Measurements from ENCODE around the gene BET1L. TPM values are rescaled to one million over a fixed set of nuclear protein-coding genes. Genes with fewer than 3 reads are reported as not detected.
"Not testable (repeated sequence)": the region's sequence is repeated elsewhere in the genome, so short reads cannot be mapped to it uniquely, and the experiment has no call there.

Gene BET1L, protein sequence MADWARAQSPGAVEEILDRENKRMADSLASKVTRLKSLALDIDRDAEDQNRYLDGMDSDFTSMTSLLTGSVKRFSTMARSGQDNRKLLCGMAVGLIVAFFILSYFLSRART
- total RNA-seq, result 20.0 TPM
- long read RNA-seq, transcript BET1L-203 (4 exons, 2,819 nt), result major isoform, 45 of 69 reads
- long read RNA-seq, partial matches to known transcripts, result 1 of 69 reads
- long read RNA-seq, other reads (novel, unspliced or antisense), result 18 of 69 reads

DNA sequence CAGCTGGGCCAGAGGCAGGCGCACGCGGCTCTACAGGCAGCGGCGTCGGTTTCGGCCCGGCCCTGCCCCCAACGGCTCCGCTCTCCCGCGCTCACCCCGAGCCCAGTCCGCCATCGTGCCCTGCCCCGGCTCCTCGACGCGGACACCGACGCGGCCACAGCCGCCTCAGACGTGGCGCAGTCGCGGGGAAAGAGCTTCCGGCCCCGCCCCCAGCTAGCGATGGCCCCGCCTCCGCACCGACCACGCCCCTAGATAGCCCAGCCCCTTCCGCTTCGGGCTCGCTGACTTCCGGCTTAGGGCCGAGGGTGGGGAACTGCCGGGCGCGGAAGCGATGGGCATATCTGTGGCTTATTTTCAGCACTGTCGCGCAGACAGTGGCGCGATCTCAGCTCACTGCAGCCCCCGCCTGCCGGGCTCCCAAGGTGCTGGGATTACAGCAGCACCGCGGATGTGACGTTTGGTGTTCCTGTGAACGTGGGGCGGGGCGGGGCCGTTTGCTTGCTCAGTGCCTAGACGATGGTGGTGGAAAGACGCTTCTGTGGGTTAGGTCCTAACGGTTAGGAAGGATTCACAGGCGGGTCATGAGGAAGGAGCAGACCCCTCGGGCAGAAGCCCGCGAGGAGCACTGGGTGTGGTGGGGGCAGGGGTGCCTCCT lies at the start of gene BET1L, which contains the start of gene RIC8A:
TSS of gene BET1L (minus strand) at position 192 of the 655 bp plus-strand sequence. CDS start at position 114, 78 bp downstream.
TSS of gene RIC8A (plus strand) at position 501 of the 655 bp plus-strand sequence. CDS start 1,147 bp downstream, outside the sequence.
- intact Hi-C loops (cut with DNase I), result loop anchor here (10.0 kb wide), 1 partner anchor 307 kb away; no protein-coding TSS in a partner anchor

DNA sequence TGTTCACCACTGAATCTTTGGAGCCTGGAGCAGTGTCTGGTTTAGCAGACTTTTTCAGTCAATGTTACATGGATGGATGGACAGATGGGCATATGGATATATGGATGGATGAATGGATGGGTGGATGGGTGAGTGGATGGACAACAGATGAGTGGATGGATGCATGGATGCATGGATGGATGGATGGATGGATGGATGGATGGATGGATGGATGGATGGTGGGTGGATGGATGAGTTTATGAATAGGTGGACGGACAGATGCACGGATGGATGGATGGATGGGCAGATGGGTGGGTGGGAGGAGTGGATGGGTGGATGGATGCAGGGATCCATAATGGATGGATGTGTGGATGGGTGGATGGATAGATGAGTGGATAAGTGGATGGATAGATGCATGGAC lies 48.6 kb upstream of the BET1L start:
- DNase-seq (no peak), ATAC-seq (ENCODE audit: poor library complexity) (no peak)
- intact Hi-C loops (cut with DNase I), result no loop called here

More for the DNA sequence above, at the start of gene BET1L, which contains the start of gene RIC8A:
- DNase-seq, result peak; percentile 97
- ATAC-seq (ENCODE audit: poor library complexity), result peak; percentile 92

DNA sequence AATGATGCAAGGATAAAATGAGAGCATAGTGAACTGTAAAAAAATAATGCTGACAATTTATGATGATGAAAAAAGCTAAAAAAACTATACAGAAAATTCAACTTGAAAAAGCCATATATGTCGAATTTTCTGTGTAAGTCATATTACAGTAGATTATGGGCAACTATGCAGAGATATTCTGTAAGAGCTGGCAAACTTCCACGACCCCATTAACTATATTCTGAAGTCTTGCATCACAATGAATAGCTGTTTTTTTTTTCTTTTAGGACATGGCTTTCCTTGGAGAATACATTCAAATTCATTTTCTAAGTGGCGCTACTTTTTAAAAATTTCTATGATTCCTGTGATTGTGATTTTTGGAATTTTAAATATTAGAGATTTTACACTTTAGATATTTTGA lies 48.0 kb upstream of the BET1L start:
- no peak for DNase-seq
- intact Hi-C loops (cut with DNase I), result no loop called here
- ATAC-seq (ENCODE audit: poor library complexity), result no peak

DNA sequence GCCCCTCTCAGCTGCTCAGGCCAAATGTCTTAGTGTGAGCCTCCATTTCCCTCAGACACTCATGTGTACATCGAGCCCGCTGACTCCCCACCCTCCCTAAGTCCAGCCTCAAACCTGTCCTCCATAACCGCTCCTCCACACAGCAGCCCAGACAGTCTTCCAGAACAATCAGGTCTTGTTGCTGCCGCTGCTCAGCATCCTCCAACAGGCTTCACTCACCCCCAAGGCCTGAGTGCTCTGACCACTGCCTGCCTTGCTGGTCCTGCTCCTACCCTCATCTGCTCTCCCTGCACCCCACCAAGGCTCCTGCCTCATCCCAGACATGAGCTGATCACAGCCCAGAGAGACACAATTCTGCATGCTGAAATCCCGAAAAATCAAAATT lies 46.7 kb upstream of the BET1L start:
- no peak for DNase-seq
- intact Hi-C loops (cut with DNase I), result no loop called here
- ATAC-seq (ENCODE audit: poor library complexity), result no peak

DNA sequence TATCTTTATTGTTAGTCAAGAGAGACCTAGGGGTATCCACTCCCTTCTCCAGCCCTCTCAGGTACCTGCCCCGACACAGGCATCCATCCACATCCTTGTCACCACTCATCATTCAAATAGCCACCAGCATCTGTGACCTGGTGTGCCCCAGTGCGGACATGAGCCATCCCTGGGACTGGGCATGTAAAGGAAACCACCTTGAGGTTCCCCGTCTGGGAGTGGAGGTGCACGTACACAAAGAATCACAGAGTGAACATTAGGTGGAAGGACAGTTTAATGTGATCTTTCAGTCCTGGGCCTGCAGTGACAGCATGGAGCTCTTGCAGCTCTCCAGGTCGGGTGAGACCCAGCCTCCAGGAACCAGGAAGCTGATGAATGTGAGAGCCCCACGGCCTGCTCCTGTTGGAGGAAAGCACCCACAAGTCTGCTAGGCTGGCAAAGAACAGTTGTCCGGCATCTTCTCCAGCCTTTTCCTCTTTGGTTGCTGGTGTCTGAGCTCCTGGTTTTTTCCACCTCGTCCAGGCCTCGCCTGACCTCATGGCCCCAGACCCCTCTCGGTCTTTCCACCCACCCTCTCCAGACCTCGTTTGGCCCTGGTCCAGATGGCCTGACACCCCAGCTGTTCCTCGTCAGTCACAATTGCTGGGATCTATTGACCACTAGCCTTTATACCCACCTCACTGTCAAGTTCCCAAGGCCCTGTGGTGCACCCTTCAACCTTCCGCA lies 46.1 kb upstream of the BET1L start:
- ATAC-seq (ENCODE audit: poor library complexity) (no peak), DNase-seq (no peak)
- intact Hi-C loops (cut with DNase I), result no loop called here

DNA sequence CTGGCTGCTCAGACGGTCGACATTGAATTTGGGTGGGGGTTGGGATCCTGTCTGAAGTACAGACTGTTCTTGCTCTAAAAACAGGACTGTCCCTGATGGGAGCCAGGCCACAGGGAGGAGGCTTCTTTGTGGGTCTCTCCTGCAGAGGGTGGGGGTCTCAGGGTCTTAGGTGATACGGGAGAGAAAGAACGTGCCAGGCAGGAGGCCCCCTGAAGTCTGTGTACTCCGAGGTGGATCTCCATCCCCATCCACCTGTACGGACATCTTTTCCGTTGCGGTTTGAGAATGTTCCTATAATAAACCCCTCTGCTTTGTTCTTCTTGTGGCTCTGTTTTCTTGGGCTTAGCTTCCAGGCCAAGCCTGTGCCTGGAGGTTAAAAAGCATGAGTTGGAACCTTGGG lies 45.5 kb upstream of the BET1L start:
- DNase-seq, result no peak
- ATAC-seq (ENCODE audit: poor library complexity), result no peak
- intact Hi-C loops (cut with DNase I), result no loop called here

DNA sequence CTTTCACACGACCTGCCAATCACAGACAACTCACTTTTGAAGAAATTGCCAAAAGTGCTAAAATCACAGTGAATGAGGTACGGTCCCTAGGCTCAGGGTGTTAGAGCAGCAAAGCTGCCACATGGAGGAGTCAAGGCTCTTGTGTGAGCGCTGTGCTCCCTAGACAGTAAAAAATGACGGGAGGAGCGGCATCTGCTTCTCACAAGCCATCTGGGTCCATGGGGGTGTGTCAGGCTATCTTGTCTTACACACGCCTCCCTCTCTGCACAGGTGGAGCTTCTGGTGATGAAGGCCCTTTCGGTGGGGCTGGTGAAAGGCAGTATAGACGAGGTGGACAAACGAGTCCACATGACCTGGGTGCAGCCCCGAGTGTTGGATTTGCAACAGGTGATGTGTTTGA lies 44.4 kb upstream of the BET1L start:
- intact Hi-C loops (cut with DNase I), result no loop called here
- ATAC-seq (ENCODE audit: poor library complexity) (no peak), DNase-seq (no peak)

DNA sequence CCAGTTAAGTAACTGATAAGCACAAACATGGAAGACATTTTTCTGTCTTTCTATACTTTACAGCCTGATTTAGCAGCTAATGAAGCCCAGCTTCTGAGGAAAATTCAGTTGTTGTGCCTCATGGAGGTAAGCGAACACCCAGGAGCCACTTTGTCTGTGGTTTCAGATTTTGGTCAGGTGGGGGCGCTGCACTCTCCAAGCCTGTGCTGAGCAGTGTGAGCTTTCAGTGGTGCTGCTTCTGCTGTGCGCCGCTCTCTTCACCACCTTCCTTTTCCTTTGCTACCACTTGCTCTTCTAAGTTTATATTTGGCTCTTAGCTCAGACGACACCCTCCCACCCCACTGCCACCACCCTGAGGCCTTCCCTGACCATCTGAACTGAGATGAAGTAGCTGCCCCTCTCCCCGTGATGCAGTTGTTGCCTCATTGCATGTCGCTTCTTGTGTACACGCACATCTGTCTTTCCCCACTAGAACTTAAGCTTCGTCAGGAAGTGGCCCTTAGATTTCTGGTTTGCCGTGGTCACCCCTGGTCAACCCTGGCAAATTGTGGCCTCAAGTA lies 43.6 kb upstream of the BET1L start:
- intact Hi-C loops (cut with DNase I), result no loop called here
- ATAC-seq (ENCODE audit: poor library complexity) (peak; percentile 79), DNase-seq (peak; percentile 72)

DNA sequence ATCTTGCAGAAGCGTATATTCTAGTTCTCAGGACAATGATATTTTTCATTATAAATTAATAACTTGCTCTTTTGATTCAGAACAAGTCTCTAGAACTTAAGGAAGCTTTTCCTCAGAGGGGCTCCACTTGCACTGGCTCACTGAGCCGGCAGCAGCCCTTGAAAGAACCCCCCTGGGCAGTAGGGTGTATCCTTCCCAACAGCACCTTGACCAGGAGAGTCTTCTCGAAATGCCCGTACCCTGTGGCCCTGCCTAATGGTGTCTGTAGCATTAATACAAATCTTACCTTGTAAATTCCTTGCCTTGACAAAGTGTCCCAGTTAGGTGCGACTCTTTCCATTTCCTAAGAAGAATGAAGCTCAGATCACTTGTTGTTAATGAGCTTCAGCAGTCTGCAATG lies 43.1 kb upstream of the BET1L start:
- ATAC-seq (ENCODE audit: poor library complexity), result no peak
- no peak for DNase-seq
- intact Hi-C loops (cut with DNase I), result no loop called here

DNA sequence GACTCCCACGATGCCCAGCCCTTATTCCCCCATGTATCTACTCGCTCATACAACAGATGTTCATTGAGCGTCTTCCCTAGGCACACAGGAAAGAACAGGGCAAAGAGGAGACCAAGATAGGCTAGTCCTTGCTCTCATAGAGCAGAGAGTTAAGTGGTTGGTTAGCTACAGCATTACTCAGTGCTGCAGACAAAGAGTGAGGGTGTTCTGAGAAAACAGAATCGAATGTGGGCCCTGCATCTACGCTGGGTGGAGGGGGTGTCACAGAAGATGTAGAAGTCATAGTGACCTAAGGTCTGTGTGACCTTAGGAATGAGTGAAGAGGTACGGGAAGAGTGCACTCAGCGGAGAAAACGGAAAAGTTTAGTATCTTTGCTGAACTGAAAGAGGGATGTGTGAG lies 41.9 kb upstream of the BET1L start:
- ATAC-seq (ENCODE audit: poor library complexity) (no peak), DNase-seq (no peak)
- intact Hi-C loops (cut with DNase I), result no loop called here

DNA sequence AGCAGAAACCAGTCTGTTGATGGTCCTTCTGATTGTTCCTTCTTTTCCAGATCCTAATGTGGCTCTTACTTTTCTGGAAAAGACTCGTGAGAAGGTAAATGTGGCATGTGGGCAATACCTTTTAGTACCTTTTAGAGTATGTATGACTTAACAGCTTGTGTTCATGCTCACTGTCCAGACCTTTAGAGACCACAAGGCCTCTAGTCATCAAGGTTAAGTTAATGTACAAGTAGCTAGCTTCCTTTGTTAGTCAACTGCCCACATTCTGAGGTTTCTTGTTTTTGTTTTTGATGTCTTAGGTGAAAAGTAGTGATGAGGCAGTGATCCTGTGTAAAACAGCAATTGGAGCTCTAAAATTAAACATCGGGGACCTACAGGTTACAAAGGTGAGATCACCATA lies 37.2 kb upstream of the BET1L start:
- ATAC-seq (ENCODE audit: poor library complexity), result no peak
- intact Hi-C loops (cut with DNase I), result no loop called here
- DNase-seq, result no peak

DNA sequence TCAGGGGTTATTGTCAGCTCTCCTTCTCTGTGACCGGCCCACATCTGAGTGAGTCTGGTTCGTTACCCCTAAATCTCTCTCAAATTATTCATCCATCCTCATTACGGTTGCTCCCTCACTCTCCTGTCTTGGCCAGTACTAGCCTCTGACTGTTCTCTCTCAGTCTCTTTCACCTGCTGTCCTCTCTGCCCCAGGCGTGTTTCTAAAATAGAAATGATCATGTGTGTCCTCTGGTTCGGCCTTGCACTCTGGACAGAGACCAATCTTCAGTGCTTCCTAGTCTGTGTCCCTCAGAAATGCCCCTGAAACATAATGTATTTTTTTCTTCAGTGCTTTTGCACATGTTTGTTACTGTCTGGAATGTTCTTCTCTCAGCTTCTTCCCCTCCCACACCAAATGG lies 34.4 kb upstream of the BET1L start:
- ATAC-seq (ENCODE audit: poor library complexity) (peak; percentile 69), DNase-seq (no peak)
- intact Hi-C loops (cut with DNase I), result no loop called here

DNA sequence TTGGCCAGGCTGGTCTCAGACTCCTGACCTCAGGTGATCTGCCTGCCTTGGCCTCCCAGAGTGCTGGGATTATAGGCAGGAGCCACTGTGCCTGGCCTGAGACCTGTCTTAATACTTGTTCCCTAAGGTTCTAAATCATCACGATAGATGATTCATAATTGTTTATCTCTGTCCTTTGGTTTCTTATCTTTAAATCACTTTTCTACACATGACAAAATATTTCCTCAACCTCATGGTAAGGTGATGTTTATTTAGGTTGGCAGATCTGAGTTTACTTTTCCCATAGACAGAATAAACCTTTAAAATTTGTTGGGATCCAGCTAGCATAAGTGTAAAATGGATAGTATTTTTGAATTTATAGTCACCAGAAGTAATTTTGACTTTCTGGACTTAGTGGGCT lies 33.1 kb upstream of the BET1L start:
- no peak for ATAC-seq (ENCODE audit: poor library complexity)
- intact Hi-C loops (cut with DNase I), result no loop called here
- DNase-seq, result no peak

DNA sequence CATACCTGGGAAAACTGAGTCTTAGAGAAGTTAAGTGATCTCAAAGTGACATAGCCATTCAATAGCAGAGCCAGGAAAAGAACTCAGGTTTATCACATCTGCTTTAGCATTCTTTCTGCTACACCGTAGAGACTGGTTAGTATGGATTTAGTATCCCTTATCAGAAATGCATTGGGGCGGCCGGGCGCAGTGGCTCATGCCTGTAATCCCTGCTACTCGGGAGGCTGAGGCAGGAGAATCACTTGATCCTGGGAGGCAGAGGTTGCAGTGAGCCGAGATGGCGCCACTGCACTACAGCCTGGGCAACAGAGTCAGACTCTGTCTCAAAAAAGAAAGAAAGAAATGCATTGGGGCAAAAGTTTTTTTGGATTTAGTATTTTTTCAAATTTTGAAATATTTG lies 31.1 kb upstream of the BET1L start:
- intact Hi-C loops (cut with DNase I); ATAC-seq (ENCODE audit: poor library complexity); DNase-seq: not testable (repeated sequence)

DNA sequence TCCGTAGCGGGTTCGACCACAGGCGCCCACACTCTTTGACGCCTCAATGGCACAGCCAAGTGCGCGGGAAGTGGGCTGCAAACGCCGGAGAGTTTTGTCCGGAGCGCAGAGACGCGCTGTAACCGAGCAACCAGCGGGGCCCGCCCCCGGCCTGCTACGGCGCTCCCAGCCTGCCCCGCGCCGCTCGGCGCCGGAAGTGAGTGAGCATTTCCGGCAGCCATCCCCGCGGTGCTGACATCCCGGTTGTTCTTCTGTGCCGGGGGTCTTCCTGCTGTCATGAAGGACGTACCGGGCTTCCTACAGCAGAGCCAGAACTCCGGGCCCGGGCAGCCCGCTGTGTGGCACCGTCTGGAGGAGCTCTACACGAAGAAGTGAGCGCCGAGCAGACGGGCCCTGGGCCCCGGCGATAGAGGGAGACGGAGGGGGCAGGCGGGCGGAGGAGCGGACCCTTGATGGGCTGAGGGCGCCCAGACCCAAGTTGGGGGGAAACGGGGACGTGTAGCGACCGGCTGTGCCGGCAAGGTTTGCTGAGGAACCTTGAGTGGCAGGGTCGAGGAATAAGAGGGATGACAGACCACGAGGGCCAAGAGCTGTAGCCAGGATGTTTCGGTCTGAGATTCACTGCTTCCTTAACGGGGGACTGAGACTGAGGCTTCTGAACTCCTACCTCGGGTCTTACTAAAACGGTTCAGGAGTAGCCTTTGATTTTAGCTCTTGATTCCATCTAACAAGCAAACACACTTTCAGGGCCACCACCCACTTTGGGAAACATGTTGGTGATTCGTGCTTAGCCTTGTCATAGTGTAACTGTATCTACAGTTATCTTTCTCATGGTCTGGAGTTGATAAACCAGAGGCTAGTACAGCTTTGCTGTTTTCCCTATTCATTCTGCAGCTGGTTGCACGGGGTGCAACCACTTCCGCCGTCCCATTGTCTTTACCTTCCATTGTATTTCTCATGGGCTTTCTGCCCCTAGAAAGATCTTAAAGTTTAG lies 29.9 kb upstream of the BET1L start, which contains the start of gene PSMD13:
TSS of gene PSMD13 (plus strand) at position 203 of the 994 bp plus-strand sequence. CDS start at position 277, 74 bp downstream.
- ATAC-seq (ENCODE audit: poor library complexity), result peak; percentile 94
- DNase-seq, result peak; percentile 93
- intact Hi-C loops (cut with DNase I), result no loop called here

DNA sequence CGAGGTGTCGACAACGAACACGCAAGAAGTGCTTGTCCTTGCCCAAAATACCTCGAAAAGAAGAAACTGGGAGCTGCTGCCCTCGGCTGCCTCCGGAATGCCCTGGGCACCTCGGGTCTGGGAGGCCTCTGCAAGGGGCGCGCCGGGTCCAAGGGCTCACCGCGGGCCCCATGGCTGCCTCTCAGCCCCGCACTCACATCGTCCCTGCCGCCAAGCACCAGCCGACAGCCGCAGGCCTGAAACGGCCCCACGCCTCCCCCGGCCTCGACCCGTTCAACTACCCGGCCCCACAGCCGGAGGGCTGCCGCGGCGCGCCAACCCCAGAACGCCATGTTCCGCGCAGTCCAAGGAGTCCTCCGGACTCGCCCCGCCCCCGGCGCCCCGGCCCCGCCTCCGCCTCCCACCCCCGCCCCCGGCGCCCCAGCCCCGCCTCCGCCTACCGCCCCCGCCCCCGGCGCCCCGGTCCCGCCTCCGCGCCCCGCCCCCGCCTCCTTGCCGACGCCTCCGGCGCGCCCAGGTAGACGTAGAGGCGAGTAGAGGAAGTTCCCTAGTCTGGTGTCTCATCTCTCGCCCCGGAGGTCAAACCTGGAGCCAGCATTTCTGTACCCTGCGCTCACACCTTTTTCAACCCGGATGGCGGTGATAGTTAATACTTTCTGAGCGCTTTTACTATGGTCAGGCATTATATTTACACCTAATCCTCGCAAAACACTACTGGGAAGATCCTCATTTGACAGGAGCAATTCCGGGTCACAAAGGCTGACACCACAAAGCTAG lies 29.0 kb upstream of the BET1L start, which contains the start of gene SIRT3:
TSS of gene SIRT3 (minus strand) at position 346 of the 777 bp plus-strand sequence. CDS start at position 332, 14 bp downstream.
- peak; percentile 92 for ATAC-seq (ENCODE audit: poor library complexity)
- intact Hi-C loops (cut with DNase I), result no loop called here

DNA sequence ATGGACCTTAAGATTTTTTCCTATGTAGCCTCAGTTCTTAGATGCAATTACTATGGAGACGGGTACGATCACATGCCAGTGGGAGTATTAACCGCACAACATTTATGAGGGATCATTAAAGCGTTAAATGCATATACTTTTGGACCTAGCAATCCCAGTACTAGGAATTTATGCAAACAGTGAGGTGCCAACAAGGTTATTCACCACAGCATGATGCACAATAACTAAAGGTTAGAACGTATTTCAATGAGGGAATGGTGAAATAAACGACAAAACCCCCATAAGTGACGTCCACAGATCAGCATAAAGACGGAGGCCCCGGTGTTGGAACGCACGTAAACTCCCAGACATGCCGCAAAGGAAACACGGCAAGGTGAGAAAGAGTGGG lies 28.4 kb upstream of the BET1L start:
- intact Hi-C loops (cut with DNase I), result no loop called here
- peak; percentile 12 for ATAC-seq (ENCODE audit: poor library complexity)
- DNase-seq, result no peak

More for the DNA sequence above, 29.0 kb upstream of the BET1L start, which contains the start of gene SIRT3:
- DNase-seq, result peak; percentile 88

Data from Right ventricle myocardium superior (tissue), 1 donor.